Motor neuron (in vitro differentiated cells): ENCODE results near the gene VPS26A. TPM values are rescaled to one million over a fixed set of nuclear protein-coding genes. Genes with fewer than 3 reads are reported as not detected.

Source experiments
- ATAC-seq, 8 experiments: fragments of 200-7000 bp; cut with Tn5 transposase; replicated peaks in 6 of 8; 2 replicates each; pipeline ENCODE4 v1.8.0; 2021; ENCODE audit warnings: mild to moderate bottlenecking in 8 of 8, moderate library complexity in 8 of 8
- H3K27ac ChIP-seq, 2 donors: fragments of 250-450 bp; sonication (Bioruptor Pico); 2 replicates each; pipeline ENCODE4 v1.9.0; 2021; ENCODE audit warnings: antibody characterized with exemption in 2 of 2, mild to moderate bottlenecking in 2 of 2, moderate library complexity in 1 of 2
- H3K4me1 ChIP-seq, 2 donors: fragments of 250-450 bp; sonication (Bioruptor Pico); replicated peaks in 1 of 2; 2 replicates each; pipeline ENCODE4 v1.6.1; 2021; ENCODE audit warnings: antibody characterized with exemption in 2 of 2, mild to moderate bottlenecking in 2 of 2, moderate library complexity in 1 of 2
- H3K4me3 ChIP-seq, 5 donors: fragments of 250-450 bp; sonication (Bioruptor Pico); 2 replicates each; pipeline ENCODE4 v1.9.0; 2021; ENCODE audit warnings: antibody characterized with exemption in 5 of 5, mild to moderate bottlenecking in 5 of 5, moderate library complexity in 4 of 5
- WGBS, 10 experiments: fragments of 450-650 bp; shearing (Covaris generic); methylation state at CpG; one replicate each; pipeline ENCODE4 v1.0.0; 2022; 5-methylcytosine and 5-hydroxymethylcytosine counted together
- in situ Hi-C, 9 experiments: fragments of 400-800 bp; cut with MboI; loops; one replicate each; pipeline ENCODE4 v1.15.0; 2021; ENCODE audit warnings: low sequenced_read_pairs in 9 of 9, low pct_unique_long_range_greater_than_20kb in 2 of 9; ENCODE audit not compliant: unreplicated experiment in 9 of 9
- total RNA-seq, 8 experiments: library from RNA; unstranded; fragments of 300-600 nt; gene quantifications; 2 replicates each; pipeline versions ENCODE4 v1.2.3 to v1.2.4, GENCODE V29; 2022

Gene VPS26A
- total RNA-seq, 8 experiments from 2014 or later = 20.1 to 59.9 (median 35.1) TPM

DNA sequence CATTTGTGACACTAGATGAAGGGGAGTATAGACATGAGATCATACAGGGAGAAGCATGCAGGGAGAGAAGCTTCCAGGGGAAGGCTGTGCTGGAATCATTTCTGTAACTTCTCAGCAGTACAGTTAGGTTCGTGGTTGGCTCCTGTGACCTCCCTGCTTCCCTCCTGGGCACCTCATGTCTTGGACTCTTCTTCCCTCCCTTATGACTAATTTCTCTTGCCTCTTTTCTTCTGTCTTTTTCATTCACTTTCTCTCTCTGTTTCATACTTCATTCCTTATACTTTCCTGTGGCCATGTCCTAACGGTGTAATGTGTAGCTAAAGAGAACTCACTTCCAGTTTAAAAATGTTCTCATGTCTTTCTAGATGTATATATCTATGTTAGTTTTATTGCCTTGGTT, 77.1 kb downstream of the VPS26A start:
- no peak for ATAC-seq
- in situ Hi-C loops = loop anchor here in 1 of 9 experiments (25.0 kb wide), 1 partner anchor 436 kb away; the partner anchor contains the start of gene FAM241B
- Histone ChIP-seq H3K27ac (no peak overlapping the region), H3K4me1 (no peaks in the 10 kb centered on the region), H3K4me3 (no peak overlapping the region)
- WGBS, 10 experiments = 53 to 100% (median 100%) methylated on average over 1 to 2 of the region's 2 CpGs; no CpG with 5 or more reads in 2 of the 10 experiments

DNA sequence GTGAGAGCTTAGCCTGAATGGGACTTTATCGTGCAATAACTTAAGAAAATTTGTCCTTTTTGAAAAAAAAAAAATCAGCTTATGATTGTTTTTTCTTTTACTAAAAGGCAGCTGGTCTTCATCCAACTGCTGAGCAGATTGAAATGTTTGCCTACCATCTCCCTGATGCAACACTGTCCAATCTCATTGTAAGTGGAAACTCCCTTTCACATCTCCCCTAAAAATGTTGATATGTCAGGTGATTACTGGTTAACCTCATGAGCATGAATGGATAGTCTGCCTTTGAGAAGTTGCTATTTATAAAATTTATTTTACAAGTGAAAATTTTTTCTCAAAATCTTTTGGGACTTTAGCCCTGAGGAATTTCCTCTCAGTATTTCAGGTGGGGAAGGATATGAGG, 78.4 kb downstream of the VPS26A start:
- Histone ChIP-seq H3K4me1 (no peaks in the 10 kb centered on the region), H3K27ac (no peak overlapping the region), H3K4me3 (no peak overlapping the region)
- in situ Hi-C loops = loop anchor here in 1 of 9 experiments (25.0 kb wide), 1 partner anchor 435 kb away; the partner anchor contains the start of gene FAM241B
- peak in 2 of 8 experiments; percentile 59 to 69 for ATAC-seq
- 33 to 100% (median 93%) methylated on average over 1 of the region's 1 CpG; no CpG with 5 or more reads in 1 of the 10 experiments for WGBS, 10 experiments

DNA sequence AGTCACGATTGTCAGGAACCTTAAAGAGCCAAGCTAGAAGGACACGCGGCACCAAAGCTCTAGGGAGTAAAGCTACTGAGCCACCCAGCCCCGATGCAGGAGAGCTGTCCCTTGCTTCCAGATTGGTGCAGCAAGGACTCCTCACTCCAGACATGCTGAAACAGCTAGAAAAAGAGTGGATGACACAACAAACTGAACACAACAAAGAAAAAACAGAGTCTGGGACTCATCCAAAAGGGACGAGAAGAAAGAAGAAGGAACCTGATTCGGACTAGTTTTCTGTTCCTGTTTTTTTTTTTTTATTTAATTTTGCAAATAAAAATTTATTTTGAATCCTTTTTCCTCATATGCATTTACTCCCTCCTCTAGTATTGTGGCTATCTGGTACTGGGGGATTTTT, 84.8 kb downstream of the VPS26A start:
- in situ Hi-C loops = loop anchor here in 1 of 9 experiments (25.0 kb wide), 1 partner anchor 429 kb away; the partner anchor contains the start of gene FAM241B
- 43 to 100% (median 89%) methylated on average over 1 to 6 of the region's 6 CpGs for WGBS, 10 experiments
- Histone ChIP-seq H3K27ac (no peak overlapping the region), H3K4me3 (no peak overlapping the region), H3K4me1 (no peaks in the 10 kb centered on the region)
- ATAC-seq = no peak

DNA sequence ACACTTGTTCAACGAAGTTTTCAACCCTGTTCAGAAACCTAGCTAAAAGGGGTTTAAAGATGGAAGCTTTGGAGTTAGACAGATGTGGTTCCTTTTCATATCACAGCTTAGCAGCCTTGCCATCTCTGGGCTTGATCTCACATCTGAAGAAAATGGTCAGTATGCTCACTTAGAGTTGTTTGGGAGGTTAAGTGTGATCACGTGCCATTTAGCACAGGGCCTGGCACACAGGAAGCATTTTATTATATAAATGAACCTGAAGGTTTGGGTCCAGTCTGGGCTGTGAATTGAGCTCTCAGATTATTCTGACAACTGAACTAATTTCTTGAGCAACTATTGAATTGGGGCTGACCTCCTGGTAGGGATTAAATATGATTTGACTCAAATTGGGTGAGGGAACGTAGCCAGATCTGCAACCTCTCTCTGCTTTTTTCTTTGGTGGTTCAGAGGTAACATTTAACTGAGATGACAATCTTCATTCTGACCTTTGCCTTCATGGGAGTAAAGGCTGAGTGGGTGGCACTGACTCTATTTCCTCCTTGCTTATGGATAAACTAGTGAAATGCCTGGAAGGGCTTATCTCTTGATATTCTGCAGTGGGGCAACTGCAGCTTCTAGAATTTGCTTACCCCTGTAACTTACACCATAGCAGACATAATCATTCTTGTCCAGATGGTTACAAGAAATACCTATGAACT, 86.0 kb downstream of the VPS26A start:
- in situ Hi-C loops = loop anchor here in 1 of 9 experiments (25.0 kb wide), 1 partner anchor 427 kb away; the partner anchor contains the start of gene FAM241B
- 67 to 88% (median 79%) methylated on average over 2 to 3 of the region's 3 CpGs; no CpG with 5 or more reads in 5 of the 10 experiments for WGBS, 10 experiments
- no peak overlapping the region for H3K4me3 ChIP-seq
- no peaks in the 10 kb centered on the region for H3K4me1 ChIP-seq
- H3K27ac ChIP-seq = no peak overlapping the region
- ATAC-seq = no peak

DNA sequence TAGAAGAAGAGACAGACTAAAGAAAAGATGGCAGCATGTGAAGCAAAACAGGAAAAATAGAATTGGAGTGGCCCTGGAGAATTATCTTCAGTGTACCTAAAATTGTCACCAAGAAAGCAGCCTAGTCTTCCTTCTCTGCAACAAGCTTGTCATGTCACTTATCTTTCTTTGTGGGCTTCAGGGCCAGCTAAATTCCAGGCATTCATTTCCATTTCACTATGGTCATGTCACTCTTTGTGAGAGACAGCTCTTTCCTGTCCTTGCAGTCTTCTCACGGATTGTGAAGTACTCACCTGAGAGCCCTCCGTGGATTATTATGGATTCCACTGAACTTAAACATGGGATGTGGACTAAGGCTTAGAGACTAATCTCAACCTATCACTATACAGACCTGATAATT, 87.1 kb downstream of the VPS26A start:
- in situ Hi-C loops = loop anchor here in 1 of 9 experiments (25.0 kb wide), 1 partner anchor 426 kb away; the partner anchor contains the start of gene FAM241B
- H3K4me1 ChIP-seq = peaks cover 2 to 3% of the 10 kb centered on the region in 2 donors
- H3K4me3 ChIP-seq = no peak overlapping the region
- no peak overlapping the region for H3K27ac ChIP-seq
- WGBS, 10 experiments = 30 to 72% (median 50%) methylated on average over 1 to 2 of the region's 2 CpGs; no CpG with 5 or more reads in 1 of the 10 experiments
- no peak for ATAC-seq

DNA sequence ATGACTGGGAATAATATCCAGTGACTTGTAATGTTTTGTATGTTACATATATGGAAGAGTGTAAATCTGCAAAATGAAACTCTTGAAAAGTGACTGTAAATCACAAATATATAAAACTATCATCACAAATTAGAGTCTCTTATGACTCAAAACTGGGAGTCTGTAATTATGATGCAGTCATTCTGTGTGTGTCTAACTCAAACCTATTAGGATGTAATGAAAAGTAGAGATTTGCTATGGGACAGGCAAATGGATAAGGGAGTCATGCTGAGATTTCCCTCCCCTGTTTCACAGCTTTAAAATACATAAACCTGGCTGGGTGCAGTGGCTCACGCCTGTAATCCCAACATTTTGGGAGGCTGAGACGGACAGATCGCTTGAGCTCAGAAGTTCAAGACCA, 87.5 kb downstream of the VPS26A start:
- ATAC-seq = peak in 1 of 8 experiments; percentile 34
- Histone ChIP-seq H3K4me1 (peaks cover 2 to 3% of the 10 kb centered on the region in 2 donors), H3K4me3 (no peak overlapping the region), H3K27ac (no peak overlapping the region)
- in situ Hi-C loops = loop anchor here in 1 of 9 experiments (25.0 kb wide), 1 partner anchor 426 kb away; the partner anchor contains the start of gene FAM241B
- 67 to 100% (median 84%) methylated on average over 1 to 3 of the region's 3 CpGs; no CpG with 5 or more reads in 6 of the 10 experiments for WGBS, 10 experiments

DNA sequence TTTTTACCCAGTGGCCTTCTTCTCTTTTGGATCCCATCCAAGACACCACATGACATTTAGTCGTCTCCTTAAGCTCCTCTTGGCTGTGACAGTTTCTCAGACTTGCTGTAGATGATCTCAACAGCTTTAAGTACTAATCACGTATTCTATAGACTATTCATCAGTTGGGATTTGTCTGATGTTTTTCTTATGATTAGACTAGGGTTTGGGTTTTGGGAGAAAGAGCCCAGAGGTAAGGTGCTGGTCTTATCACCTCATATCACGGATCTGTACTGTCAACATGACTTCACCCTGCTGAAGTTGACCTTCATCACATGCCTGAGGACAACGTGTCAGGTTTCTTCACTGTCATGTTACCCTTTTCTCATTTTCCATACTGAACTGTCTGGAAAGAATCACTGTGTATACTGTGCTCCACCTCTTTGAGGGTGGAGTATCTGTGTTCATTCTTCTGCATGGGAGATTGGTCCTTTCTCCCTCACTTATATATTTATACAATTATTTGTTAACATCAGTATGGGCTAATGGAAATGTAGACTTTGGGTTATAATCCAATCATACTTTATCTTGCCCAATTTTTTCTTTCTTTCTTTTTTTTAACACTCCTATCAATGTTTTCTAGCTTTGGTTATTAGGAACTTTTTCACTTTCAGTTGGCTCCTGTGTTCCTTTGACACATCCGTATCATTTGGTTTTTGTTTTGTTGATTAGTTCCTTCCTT, 89.8 kb downstream of the VPS26A start:
- Histone ChIP-seq H3K4me3 (no peak overlapping the region), H3K27ac (no peak overlapping the region), H3K4me1 (peaks cover 8% of the 10 kb centered on the region in 2 donors)
- in situ Hi-C loops = loop anchor here in 1 of 9 experiments (25.0 kb wide), 1 partner anchor 424 kb away; the partner anchor contains the start of gene FAM241B
- WGBS, 10 experiments = 21 to 90% (median 65%) methylated on average over 1 to 5 of the region's 5 CpGs
- peak in 2 of 8 experiments; percentile 63 to 76 for ATAC-seq

DNA sequence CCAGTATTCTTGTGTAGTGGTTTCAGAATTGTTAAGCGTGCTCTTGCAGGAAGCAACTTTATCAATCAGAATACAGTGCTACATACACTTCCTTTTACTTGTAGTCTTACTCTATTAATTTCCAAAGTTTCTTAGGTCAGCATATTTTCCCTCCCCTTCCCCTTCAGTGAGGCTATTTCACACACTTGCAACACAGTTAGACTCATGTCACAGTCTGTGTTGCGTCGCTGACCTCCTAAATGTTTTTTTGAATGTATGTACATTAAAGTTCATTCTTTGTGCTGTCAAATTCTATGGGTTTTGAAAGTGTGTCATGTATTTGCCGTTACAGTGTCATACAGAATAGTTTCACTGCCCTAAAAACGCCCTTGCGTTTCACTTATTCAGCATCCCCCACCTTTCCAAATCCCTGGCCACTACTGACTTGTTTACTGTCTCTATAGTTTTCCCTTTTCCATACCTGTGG, 90.7 kb downstream of the VPS26A start:
- Histone ChIP-seq H3K4me3 (no peak overlapping the region), H3K4me1 (peaks cover 8% of the 10 kb centered on the region in 2 donors), H3K27ac (no peak overlapping the region)
- ATAC-seq = no peak
- in situ Hi-C loops = loop anchor here in 1 of 9 experiments (25.0 kb wide), 1 partner anchor 423 kb away; the partner anchor contains the start of gene FAM241B
- WGBS, 10 experiments = 83 to 100% (median 93%) methylated on average over 2 to 6 of the region's 6 CpGs; no CpG with 5 or more reads in 1 of the 10 experiments

DNA sequence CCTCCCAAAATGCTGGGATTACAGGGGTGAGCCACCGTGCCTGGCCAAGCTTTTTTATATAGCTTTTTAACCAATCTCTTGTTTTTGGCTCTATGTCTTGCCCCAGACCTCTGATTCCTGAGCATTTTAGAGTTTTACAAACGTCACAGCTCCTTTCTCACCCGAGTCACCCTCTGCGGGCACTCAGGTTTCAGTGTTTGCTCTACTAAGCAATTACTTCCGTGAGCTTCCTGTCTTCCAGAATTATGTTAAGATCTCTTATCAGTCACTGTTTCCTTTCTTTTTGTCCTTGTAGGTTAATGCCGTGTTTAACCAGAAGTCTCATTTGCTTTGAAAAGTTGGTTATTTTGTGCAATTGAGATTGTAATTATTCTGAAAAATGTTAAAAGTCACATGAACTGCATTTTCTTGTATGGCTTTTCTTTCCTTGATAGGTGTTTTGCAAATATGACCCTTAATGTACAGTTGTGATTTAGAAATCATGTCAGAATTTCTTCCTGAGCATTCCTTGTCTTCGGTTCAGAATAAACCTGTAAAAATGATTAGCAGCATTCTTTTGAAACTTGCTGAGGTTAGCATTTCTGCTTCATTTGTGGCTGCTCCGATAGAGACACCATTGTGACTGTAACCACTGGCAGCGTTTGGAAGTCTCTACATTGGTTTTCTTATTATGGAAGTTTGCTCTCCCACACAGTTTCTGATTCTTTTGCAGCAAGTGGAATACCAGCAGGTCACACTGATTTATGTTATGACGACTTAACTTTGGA, 91.6 kb downstream of the VPS26A start:
- 40 to 87% (median 61%) methylated on average over 3 to 10 of the region's 10 CpGs for whole genome bisulfite sequencing, 10 experiments
- Histone ChIP-seq H3K4me1 (peaks cover 8% of the 10 kb centered on the region in 2 donors), H3K4me3 (no peak overlapping the region), H3K27ac (no peak overlapping the region)
- in situ Hi-C loops = loop anchor here in 1 of 9 experiments (25.0 kb wide), 1 partner anchor 422 kb away; the partner anchor contains the start of gene FAM241B
- peak in 1 of 8 experiments; percentile 16 for ATAC-seq

DNA sequence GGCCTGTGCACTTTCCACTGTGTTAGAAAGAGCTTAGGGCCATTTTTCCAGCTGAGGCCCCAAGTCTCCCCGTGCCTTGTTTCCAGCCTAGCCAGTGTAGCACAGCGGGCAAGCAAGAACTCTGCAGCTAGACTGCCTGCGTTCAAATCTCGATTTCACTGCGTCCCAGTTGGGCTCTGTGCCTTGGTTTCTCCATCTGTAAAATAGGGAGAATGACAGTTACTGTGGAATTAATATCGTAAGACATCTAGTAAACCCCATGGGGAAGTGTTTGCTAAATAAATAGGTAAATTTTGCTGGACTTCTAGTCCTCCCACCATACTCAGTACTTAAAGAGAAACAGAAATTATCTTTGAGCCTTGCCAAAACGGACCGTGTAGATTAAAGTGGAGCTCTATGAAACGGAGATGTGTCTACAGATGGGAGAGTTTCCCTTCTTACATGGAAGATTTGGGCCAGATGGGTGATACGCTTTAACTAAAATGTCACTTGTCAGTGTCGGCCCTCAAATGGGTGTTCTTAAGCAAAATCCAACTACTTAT, 92.7 kb downstream of the VPS26A start:
- no peak for ATAC-seq
- no peak overlapping the region for H3K4me3 ChIP-seq
- H3K27ac ChIP-seq = peak overlapping the region in 1 of 2 donors; percentile 46
- peaks cover 8% of the 10 kb centered on the region in 2 donors for H3K4me1 ChIP-seq
- 43 to 94% (median 80%) methylated on average over 3 to 11 of the region's 11 CpGs; no CpG with 5 or more reads in 2 of the 10 experiments for WGBS, 10 experiments
- in situ Hi-C loops = loop anchor here in 1 of 9 experiments (25.0 kb wide), 1 partner anchor 421 kb away; the partner anchor contains the start of gene FAM241B

DNA sequence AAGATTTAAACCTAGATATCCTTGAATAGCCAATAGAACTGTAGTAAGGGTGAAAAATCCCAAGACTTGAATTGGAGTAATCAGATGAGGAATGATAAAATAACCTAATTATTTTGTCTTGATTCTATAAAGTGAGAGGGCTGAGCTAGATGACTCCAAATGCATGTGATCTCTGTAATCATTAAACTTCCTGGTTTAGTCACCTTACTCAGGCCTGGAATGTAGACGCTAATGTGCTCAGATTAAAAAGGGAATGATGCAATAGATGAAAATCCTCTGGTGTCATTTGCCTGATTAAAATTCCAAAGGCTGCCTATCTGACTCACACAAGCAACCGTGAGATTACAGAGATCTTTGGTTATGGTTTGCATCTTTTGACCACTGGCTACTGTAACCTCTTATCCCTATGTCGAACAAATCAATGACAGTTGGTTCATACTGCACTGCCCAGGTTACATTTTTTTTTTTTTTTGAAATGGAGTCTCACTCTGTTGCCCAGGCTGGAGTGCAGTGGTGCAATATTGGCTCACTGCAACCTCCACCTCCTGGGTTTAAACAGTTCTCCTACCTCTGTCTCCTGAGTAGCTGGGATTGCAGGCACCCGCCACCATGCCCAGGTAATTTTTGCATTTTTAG, 93.3 kb downstream of the VPS26A start:
- Histone ChIP-seq H3K4me3 (no peak overlapping the region), H3K4me1 (peaks cover 8% of the 10 kb centered on the region in 2 donors), H3K27ac (peak overlapping the region; percentile 12 to 46)
- in situ Hi-C loops = loop anchor here in 1 of 9 experiments (25.0 kb wide), 1 partner anchor 420 kb away; the partner anchor contains the start of gene FAM241B
- ATAC-seq = peak; percentile 52 to 93 (median 84)
- 22 to 93% (median 46%) methylated on average over 1 to 4 of the region's 4 CpGs; no CpG with 5 or more reads in 1 of the 10 experiments for WGBS, 10 experiments
